Stimulated activated CD8-positive, alpha-beta memory T cell treated with anti-CD3 and anti-CD28 coated beads, Interleukin-15, amount 100 ng/mL, for 1 hour (primary cell): ENCODE data around the gene KLK3.
"Not testable (repeated sequence)": the region's sequence is repeated elsewhere in the genome, so short reads cannot be mapped to it uniquely, and the experiment has no call there.

ENCODE experiments used
- DNase-seq: peaks from one replicate; pipeline ENCODE4 v3.0.0-alpha.2; 2020; ENCODE audit warnings: low read depth

The KLK3 gene

DNA sequence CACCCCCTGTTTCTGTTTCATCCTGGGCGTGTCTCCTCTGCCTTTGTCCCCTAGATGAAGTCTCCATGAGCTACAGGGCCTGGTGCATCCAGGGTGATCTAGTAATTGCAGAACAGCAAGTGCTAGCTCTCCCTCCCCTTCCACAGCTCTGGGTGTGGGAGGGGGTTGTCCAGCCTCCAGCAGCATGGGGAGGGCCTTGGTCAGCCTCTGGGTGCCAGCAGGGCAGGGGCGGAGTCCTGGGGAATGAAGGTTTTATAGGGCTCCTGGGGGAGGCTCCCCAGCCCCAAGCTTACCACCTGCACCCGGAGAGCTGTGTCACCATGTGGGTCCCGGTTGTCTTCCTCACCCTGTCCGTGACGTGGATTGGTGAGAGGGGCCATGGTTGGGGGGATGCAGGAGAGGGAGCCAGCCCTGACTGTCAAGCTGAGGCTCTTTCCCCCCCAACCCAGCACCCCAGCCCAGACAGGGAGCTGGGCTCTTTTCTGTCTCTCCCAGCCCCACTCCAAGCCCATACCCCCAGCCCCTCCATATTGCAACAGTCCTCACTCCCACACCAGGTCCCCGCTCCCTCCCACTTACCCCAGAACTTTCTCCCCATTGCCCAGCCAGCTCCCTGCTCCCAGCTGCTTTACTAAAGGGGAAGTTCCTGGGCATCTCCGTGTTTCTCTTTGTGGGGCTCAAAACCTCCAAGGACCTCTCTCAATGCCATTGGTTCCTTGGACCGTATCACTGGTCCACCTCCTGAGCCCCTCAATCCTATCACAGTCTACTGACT lies at the start of gene KLK3:
Gene KLK3, plus strand, starts transcription at position 280 of the 775 bp plus-strand sequence. Its CDS starts 41 bp downstream, at position 321.
- DNase-seq: no peak

DNA sequence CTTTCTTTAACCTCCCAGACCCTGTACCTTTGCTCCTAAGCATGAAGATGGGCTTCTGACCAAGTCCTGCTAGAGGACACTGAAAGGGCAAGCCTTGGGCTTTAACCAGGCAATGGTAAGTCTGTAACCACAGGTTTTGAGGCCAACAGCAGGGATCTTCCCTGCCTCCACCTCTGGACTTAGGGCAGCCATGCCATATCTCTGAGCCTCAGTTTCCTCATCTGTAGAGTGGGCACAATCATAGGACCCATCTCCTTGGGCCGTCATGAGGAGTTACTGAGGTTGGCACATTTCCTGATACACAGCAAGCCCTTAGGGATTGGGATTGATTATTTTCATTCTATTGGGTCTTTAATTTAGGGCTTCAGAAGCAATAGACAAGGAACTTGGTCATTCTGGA lies 45.9 kb upstream of the KLK3 start:
- no peak for DNase-seq

DNA sequence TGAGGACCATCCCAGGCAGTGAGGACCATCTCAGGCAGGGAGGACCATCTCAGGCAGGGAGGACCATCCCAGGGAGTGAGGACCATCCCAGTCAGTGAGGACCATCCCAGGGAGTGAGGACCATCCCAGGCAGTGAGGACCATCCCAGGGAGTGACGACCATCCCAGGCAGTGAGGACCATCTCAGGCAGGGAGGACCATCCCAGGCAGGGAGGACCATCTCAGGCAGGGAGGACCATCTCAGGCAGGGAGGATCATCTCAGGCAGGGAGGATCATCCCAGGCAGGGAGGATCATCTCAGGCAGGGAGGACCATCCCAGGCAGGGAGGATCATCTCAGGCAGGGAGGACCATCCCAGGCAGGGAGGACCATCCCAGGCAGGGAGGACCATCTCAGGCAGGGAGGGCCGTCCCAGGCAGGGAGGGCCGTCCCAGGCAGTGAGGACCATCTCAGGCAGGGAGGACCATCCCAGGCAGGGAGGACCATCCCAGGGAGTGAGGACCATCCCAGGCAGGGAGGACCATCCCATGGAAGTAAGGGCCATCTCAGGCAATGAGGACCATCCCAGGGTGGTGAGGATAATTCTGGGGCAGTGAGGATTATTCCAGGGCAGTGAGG lies 43.0 kb upstream of the KLK3 start:
- DNase-seq: not testable (repeated sequence)

DNA sequence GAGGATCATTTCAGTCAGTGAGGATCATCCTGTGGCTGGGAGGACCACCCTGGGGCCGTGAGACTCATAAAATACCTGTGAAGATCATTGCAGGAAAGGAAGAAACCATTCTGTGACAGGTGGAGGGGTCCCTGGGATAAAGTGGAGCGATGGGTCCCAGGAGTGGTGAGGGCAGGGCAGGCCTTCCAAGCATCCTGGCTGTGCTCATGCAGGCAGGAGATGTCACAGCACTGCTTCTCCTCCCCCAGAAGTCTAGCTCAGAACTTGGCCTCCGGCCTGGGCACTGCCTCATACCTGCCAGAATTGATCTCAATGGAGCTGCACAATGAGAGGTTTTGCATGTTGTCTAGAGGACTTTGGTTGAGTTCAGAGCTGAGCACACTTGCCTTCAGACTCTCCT lies 42.2 kb upstream of the KLK3 start:
- DNase-seq: no peak

DNA sequence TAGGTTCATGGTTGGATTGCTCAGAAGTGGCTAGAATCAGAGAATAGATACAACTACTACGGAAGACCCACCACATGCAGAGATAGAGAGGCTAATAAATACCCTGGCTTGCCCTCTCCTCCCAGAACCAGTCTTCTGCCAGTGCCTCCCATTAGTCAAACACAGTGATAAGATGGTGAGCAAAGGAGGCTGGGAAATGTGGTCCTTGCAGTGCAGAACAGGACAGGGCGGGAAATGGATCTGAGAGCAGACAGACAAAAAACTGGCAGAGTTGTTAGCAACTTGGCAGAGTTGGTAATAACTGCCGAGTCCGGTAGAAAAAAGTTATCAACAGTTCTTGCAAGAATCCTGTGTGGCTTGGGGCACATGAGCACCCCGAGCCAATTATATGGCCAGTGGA lies 39.8 kb upstream of the KLK3 start:
- DNase-seq: no peak

DNA sequence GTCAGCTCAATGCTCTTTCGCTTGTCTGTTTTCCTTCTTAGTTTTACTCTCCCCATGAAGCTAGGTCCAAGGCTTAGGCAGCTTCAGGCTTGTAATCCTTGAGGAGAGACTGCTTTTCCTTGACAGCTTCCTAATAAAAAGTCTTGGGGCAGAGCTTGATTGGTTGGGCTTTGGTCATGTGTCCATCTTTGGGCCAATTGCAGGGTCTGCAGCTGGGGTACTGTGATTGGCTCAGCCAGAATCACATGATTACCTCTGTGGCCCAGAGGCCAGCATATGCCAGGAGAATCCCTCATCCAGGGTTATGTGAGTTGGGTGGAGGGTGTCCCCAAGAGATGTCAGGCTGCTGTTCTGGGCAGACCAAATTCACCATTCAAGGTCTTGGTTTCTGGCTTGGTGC lies 39.3 kb upstream of the KLK3 start:
- no peak for DNase-seq

DNA sequence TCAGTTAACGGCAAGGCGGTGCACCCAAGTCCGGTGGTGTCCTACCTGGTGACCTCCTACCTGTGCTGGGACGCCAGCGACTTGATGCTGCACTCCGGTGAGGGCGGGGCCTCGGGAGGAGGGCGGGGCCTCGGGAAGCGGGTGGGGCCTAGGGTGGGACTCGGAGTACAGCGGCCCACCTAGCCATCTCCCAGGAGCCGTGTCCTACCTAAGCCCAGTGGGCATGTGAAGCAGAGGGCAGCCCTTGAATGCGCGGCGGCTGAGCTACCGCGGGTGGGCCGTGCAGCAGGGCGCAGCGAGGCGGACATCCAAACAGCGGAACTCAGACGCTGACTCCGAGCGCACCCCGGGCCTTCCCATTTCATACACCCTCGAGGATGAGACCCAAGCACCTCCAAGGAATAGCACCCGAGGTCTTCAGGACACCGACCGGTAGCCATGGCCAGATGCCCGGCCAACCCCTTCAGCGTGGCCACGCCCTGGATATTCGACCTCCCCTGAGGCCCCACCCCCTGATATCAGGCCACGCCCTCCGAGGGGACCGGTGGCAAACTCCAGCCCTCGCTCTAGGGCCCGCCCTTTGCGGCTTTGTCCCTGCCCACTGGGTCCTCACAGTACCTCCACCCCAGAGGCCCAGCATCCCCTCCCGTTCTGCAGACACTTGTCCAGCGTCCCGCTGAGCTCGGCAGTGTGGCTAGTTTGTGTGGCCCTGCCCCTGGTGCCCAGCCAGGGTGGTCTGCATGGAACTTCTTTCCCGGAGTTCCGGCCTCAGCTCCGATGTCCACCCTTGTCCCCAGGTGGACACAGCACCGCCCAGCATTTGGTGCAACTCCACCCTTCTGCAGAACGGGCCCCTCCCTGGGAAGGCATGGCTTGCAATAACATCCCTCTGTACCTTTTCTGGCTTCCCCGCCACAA lies 36.5 kb upstream of the KLK3 start:
- no peak for DNase-seq

DNA sequence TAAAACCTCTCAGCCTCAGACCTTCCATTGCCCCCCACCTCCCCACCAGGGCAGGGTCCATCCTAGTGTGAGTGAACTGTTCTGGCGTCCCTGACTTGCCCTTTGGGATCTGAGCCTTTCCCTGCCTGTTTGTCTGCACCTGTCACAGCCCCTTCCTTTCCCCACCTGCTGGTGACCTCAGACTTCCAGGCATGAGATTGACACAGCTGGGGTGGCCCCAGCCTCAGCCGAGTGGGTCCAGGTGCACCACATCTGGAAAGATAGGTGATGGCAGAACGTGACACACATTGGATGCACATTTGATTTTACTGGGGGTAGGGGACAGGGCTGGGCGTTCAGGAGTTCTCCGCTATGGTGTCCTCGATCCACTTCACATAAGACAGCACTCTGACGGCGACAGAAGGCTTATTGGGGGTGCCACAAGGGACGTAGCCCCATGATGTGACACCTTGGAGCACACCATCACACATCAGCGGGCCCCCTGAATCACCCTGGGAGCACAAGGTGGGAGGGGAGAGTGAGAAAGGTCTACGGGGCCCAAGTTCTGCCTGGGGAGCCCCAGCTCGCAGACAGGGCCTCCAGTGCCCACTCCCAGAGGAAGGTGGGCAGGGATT lies 35.7 kb upstream of the KLK3 start:
- DNase-seq: no peak

DNA sequence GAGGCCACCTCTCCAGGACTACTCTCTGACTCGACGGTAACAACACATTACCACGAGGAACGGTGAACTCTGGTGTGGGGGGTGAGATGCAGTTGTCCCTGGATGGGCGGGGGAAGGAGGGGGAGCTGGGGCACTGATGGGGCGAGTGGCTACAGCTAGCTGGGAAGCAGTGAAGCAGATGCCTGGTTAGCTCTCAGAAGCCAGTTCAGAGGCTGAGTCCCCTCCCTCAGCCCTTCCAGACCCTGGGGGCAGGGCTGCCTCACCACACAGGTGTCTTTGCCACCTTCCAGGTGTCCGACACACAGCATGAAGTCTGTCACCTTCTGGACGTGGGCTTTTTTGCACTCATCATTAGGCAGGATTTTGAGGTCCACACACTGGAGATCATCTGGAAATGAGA lies 35.1 kb upstream of the KLK3 start:
- DNase-seq: no peak

DNA sequence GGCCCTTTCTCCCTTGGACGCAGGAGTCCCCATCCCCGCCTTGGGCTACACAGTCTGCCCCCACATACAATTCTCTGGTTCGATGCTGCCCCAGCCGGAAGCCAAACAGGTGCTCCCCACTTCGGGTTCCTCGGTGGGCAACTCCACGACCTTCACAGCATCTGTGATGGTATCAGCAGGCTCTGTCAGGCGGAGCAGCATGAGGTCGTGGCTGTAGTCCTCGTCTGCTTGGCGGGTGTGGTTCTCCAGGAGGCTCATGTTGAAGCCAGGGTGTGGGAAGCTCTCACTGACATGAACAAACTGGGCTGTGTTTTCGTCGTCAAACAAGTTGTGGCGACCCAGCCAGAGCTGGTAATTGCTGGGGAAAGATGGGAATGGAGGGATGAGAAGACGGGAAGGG lies 34.6 kb upstream of the KLK3 start:
- no peak for DNase-seq

DNA sequence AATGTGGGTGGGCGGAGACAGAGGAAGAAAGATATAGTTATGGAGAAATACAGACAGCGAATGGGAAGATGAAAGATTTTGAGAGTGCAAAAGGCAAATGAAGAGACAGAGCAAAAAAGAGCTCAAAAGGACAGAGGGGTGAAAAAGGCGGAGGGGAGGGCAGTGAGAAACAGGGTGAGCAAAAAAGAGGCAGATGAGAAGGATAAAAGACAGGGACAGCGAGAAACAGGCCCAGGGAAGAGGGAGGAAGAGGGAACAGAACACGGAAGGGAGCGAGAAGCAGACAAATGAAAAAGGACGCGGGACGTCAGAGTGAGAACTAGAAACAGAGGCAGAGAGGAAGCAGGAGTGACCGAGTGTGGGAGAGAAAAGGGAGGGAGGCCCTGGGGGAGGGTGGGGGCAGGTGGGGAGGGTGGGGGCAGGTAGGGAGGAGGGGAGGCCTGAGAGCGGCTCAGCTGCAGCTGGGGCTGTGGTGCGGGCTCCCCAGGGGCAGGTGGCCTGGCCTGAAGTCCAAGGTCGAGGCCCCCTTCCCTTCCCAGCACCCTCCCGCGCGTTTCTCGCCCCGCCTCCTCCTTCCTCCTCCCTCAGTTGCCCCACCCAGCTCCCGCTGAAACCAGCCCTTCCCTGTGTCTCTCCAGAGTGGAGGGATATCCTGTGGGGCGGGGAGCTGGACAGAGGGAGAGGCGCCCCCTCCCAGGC lies 34.0 kb upstream of the KLK3 start:
- no peak for DNase-seq

DNA sequence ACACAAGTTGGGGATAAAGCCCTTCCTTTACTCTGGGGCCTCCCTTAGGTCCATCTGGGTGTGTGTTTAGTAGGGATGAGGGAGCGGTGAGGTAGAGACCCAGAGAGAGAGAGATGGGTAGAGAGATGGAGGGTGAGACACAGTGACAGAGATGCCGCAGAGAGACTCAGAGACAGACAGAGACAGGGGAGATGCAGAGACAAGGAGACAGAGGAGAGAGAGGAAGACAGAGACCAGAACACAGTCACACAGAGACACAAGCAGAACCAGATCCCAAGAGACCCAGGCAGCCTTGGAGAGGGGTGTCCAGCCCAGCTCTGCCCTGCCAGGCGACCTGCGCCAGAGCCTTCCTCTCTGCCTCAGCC lies 33.5 kb upstream of the KLK3 start:
- no peak for DNase-seq

DNA sequence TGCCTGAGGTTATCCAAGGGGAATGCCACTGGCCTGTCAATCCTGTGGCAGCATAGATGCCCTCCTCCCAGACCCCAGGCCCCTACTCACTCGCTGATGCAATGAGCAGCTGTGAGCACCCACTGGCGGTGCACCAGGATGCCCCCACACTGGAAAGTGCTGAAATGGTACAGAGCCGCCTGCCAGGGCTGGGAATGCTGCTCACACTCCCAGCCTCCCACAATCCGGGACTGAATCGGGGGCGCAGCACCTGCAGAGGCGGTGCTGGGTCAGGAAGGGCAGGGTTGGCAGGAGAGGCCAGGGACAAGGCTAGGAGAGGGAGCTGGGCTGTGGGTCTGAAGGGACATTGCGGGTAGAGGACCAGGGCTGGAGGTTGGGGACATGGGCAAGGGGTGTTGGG lies 33.1 kb upstream of the KLK3 start:
- DNase-seq: no peak

DNA sequence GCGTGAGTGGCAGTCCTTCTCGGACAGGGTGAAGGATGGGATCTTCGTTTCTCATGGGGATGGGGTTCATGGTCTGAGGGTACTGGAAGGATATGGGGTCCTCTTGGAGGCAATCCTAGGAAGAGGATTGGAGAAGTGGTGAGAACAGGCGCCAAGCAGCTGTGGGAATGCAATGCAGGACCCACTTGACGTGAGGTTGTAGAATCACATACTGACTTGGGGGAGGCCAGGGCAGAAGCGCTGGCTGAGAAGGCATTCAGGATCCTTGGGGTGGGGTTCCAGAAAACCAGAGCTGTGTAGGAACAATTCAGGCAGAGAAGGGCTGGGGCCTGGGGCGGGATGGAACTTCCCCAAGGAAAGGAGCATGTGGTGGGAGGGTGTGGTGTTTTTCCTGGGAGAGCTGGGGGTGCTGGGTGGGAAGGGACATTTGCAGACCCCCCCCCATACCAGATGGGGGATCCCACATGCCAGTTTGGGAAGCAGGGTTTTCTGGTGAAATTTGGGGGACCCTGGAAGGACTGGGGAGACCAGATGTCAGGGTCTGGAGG lies 32.0 kb upstream of the KLK3 start:
- DNase-seq: no peak

DNA sequence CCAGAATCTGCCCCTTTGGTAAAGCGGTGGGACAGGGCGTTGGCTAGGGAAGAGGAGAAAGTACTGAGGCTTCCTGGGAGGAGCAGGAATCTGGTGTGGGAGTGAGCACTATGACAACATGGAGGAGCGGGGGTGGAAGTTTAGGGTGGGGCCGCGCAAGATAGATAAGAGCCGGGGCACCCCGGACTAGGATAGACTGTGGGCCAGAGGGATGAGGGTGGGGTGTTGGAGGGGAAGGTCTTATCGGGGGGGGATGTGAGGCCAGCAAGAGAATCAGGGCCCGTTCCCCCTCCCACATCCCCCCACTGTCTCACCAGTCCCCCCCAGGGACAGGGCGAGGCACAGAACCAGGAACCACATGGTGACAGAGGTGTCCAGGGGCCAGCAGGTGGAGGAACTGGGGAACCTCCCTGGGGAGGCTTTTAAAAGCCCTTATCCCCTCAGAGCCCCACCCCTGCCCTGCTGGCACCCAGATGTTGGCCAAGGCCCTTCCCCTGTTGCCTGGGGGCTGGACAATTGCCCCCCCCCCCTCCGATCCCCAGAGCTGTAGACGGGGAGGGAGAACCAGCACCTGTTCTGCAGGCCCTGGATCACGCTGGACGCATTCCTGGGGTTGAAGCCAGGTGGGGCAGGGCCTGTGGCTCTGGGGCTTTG lies 31.2 kb upstream of the KLK3 start, which contains the start of gene KLK1:
Gene KLK1, minus strand, starts transcription at position 399 of the 654 bp plus-strand sequence. Its CDS starts 39 bp downstream, at position 360.
- DNase-seq: no peak

DNA sequence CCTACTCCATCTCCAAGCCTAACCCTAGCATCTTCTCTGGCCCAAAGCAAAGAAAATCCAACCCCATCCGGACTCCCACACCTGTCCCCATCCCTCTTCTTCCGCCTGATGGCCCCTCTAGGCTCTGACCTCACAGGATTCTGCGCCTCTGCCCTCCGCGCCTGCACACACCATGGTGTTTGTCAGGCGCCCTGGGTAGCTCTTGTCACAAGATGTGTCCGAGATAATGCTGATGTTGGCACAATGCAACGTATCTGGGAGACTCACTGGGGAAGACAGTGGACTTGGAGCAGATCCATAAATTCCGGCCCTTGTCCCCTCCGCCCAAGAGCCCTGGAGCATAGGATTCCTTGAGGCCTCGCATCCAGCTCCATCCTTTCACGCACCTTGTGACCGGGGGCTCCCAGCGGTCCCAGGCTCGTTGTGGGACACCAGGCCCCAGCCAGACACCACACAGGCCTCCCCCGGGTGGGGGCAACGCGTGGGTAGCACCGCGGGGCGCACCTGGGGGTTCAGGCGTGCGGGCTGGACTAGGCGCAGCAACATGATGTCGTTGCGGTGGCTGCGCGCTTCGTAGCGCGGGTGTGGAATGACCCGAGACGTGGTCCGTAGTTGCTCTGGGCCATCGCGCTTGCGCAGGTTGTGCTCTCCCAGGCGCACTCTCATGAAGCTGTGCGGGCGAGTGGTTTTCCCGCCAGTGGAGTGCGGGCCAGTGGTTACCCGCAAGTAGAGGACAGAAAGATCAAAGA lies 28.0 kb upstream of the KLK3 start:
- DNase-seq: no peak

DNA sequence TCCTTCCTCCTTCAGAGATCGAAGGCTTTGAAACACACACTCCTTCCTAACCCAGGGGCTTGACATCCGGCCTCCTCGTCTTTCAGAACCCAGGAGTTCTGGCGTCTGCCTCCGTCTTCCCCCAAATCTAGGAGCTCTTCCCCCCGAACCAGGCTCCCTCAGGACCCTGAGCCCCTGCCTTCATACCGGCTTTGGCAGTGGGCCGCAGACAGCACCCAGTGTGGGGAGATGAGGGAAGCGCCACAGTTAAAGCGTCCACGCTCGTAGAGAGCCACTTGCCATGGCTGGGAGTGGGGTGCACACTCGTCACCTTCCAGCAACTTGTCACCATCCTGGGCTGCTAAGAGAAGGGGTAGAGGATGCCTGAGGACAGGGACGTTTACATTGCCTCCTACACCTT lies 27.2 kb upstream of the KLK3 start:
- DNase-seq: no peak

DNA sequence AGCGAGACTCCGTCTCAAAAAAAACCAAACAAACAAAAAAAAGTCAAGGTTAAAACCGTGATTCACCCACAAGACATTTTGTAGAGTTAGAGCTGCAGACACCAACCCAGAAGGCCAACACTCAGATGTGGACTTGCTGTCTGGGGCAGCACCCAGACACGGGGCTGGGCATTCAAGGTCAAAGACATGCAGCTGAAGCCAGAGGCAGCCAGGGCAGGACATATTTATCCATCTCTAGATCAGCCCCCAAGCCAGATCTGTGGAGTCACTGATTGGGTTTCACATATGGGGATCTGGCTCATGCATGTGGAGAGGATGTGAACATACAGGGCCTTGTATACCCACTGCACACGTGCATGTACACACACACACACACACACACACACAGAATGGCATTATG lies 24.9 kb upstream of the KLK3 start:
- DNase-seq: no peak

DNA sequence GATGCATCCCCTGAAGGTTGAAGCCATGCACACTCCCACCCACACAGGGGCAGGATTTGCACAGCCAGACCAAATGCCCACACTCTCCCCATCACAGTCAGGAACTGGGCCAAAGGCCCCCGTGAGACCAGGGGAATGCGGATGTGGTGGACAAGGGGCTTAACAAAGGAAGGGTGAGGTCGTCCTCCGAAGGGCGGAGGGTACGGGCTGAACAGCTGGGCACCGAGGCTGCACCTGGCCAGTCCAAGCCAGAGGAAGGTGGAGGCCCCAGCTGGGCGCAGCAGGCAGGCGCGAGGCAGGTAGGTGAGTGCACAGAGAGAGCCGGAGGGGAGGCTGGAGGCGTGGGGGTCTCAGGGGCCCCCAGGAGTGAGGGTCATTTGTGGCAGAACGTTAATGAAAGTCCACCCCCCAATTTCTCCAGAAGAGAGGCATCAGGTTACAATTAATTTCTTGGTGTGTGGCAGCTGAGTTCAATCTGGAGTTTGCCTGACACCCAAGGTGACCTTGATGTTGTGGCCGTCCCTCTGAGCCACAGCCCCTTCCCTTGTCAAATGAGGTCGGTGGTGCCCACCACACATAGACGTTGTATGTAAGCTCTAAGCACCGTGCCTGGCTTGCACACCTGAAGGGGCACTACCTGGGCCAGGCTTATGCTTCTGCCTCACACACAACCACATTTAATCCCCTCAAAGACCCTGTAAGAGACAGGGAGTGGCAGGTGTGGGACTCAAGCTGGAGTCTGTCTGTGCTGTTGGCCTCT lies 24.3 kb upstream of the KLK3 start:
- no peak for DNase-seq
